22Rv1 (cell line): Measurements from ENCODE around the gene ANO8.

Experiments
- ZFX ChIP-seq: fragments of 450-650 bp; IDR thresholded peaks from 2 replicates; pipeline ENCODE4 v1.6.1; 2017; ENCODE audit warnings: antibody characterized with exemption, borderline replicate concordance
- TF ChIP-seq, protein P1 (sequence below): fragments of 450-650 bp; IDR thresholded peaks from 2 replicates; pipeline ENCODE4 v1.5.1; 2017; ENCODE audit warnings: mild to moderate bottlenecking

DNA sequence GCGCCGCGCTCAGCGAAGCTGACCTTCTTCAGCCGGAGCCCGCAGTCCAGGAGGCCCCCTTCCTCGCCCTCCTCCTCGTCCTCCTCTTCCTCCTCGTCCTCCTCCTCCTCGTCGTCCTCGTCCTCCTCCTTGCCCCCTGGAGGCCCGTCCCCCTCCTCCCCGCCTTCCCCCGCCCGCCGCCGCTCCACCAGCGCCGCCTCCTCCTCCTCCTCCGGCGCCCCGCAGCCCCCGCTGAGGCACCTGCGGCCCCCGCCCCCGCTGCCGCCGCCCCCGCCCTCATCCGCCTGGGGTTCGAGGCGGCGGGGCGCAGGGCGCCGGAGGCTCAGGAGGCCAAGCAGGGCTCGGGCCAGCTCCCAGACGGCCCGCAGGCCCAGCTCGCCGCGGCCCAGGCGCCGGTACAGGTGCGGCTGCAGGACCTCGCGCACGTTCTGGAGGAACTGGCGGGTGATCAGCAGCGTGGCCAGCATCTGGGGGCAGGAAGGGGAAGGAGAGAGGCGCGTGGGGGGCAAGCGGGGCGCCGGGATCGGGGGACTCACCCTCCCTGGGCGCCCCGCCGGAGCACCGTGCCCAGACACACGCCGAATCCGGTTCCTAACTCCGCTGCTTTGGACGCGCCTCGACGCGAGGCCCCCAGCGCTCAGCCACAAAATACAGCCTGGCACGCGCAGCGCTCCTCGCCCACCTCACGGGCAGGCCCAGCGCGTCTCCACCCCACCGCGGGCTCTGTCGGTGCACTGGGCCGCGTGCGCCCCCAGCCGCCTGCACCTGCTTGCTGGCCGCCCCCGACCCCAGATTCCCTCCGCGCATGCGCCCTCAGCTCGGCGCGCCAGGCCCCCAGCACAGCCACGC is 5.9 kb downstream of the ANO8 start:
- TF ChIP-seq, protein P1, sequence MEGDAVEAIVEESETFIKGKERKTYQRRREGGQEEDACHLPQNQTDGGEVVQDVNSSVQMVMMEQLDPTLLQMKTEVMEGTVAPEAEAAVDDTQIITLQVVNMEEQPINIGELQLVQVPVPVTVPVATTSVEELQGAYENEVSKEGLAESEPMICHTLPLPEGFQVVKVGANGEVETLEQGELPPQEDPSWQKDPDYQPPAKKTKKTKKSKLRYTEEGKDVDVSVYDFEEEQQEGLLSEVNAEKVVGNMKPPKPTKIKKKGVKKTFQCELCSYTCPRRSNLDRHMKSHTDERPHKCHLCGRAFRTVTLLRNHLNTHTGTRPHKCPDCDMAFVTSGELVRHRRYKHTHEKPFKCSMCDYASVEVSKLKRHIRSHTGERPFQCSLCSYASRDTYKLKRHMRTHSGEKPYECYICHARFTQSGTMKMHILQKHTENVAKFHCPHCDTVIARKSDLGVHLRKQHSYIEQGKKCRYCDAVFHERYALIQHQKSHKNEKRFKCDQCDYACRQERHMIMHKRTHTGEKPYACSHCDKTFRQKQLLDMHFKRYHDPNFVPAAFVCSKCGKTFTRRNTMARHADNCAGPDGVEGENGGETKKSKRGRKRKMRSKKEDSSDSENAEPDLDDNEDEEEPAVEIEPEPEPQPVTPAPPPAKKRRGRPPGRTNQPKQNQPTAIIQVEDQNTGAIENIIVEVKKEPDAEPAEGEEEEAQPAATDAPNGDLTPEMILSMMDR = no peak
- no peak for TF ChIP-seq ZFX
